H9 (cell line): ENCODE data around the gene NFASC. TPM values are rescaled to one million over a fixed set of nuclear protein-coding genes. Genes with fewer than 3 reads are reported as not detected.

Source experiments
- DNase-seq: peaks from one replicate; pipeline ENCODE4 v3.0.0-alpha.2; 2017
- H2AFZ ChIP-seq: one replicate; pipeline ENCODE4 v1.6.1; 2013; ENCODE audit warnings: mild to moderate bottlenecking, low read length, control low read depth, moderate library complexity
- H2AK5ac ChIP-seq: 2 replicates; pipeline ENCODE4 v1.6.1; 2013; ENCODE audit warnings: low read length, control low read depth, mixed read lengths; ENCODE audit not compliant: insufficient read length
- H2BK120ac ChIP-seq: one replicate; pipeline ENCODE4 v1.6.1; 2013; ENCODE audit warnings: low read depth, mild to moderate bottlenecking, low read length, control low read depth, inconsistent platforms; ENCODE audit not compliant: poor library complexity, severe bottlenecking
- H2BK12ac ChIP-seq: 2 replicates; pipeline ENCODE4 v1.6.1; 2013; ENCODE audit warnings: low read length, control low read depth, mixed read lengths, low read depth; ENCODE audit not compliant: insufficient read length
- H2BK15ac ChIP-seq: 2 replicates; pipeline ENCODE4 v1.6.1; 2013; ENCODE audit warnings: low read depth, low read length, control low read depth
- H2BK20ac ChIP-seq: one replicate; pipeline ENCODE4 v1.6.1; 2013; ENCODE audit warnings: low read depth, mild to moderate bottlenecking, low read length, control low read depth, inconsistent platforms; ENCODE audit not compliant: poor library complexity, severe bottlenecking
- H2BK5ac ChIP-seq: 2 replicates; pipeline ENCODE4 v1.6.1; 2013; ENCODE audit warnings: low read length, control low read depth, mixed read lengths; ENCODE audit not compliant: insufficient read length
- H3K14ac ChIP-seq: 2 replicates; pipeline ENCODE4 v1.6.1; 2013; ENCODE audit warnings: low read length, control low read depth; ENCODE audit not compliant: insufficient read depth
- H3K18ac ChIP-seq: 2 replicates; pipeline ENCODE4 v1.6.1; 2013; ENCODE audit warnings: low read depth, mild to moderate bottlenecking, mixed read lengths, low read length, control low read depth; ENCODE audit not compliant: insufficient read length
- H3K23ac ChIP-seq: 2 replicates; pipeline ENCODE4 v1.6.1; 2013; ENCODE audit warnings: low read length, control low read depth, mixed read lengths, low read depth; ENCODE audit not compliant: insufficient read length
- H3K23me2 ChIP-seq: 2 replicates; pipeline ENCODE4 v1.6.1; 2013; ENCODE audit warnings: low read depth, mild to moderate bottlenecking, mixed read lengths, low read length, control low read depth; ENCODE audit not compliant: insufficient read length, poor library complexity, severe bottlenecking
- H3K27ac ChIP-seq: 2 replicates; pipeline ENCODE4 v1.5.1; 2013; ENCODE audit warnings: low read length, control low read depth, mixed read lengths, low read depth; ENCODE audit not compliant: insufficient read length
- H3K27me3 ChIP-seq: 2 replicates; pipeline ENCODE4 v1.6.1; 2013; ENCODE audit warnings: low read length, control low read depth, inconsistent platforms; ENCODE audit not compliant: insufficient read depth
- H3K4ac ChIP-seq: 2 replicates; pipeline ENCODE4 v1.6.1; 2013; ENCODE audit warnings: low read depth, mild to moderate bottlenecking, control low read depth, inconsistent platforms, low read length, moderate library complexity
- H3K4me1 ChIP-seq: 2 replicates; pipeline ENCODE4 v1.6.1; 2013; ENCODE audit warnings: low read length, control low read depth, inconsistent platforms; ENCODE audit not compliant: insufficient read depth
- H3K4me2 ChIP-seq: 2 replicates; pipeline ENCODE4 v1.6.1; 2013; ENCODE audit warnings: low read length, control low read depth, mixed read lengths; ENCODE audit not compliant: insufficient read length, insufficient read depth
- H3K56ac ChIP-seq: 2 replicates; pipeline ENCODE4 v1.6.1; 2013; ENCODE audit warnings: low read depth, mild to moderate bottlenecking, mixed read lengths, low read length, control low read depth; ENCODE audit not compliant: insufficient read length
- H3K79me1 ChIP-seq: 2 replicates; pipeline ENCODE4 v1.6.1; 2013; ENCODE audit warnings: low read depth, mild to moderate bottlenecking, moderate library complexity, low read length, control low read depth, inconsistent platforms; ENCODE audit not compliant: insufficient read depth, poor library complexity, severe bottlenecking
- H3K79me2 ChIP-seq: 2 replicates; pipeline ENCODE4 v1.6.1; 2013; ENCODE audit warnings: low read length, control low read depth, inconsistent platforms; ENCODE audit not compliant: insufficient read depth
- H3K9ac ChIP-seq: 2 replicates; pipeline ENCODE4 v1.6.1; 2013; ENCODE audit warnings: low read length, control low read depth, mixed read lengths; ENCODE audit not compliant: insufficient read length; ENCODE audit errors: extremely low read depth
- H3K9me3 ChIP-seq: one replicate; pipeline ENCODE4 v1.6.1; 2013; ENCODE audit warnings: low read depth, low read length, inconsistent platforms; ENCODE audit not compliant: control insufficient read depth
- H3T11ph ChIP-seq: one replicate; pipeline ENCODE4 v1.6.1; 2013; ENCODE audit warnings: mild to moderate bottlenecking, low read length, control low read depth, inconsistent platforms
- H4K20me1 ChIP-seq: one replicate; pipeline ENCODE4 v1.6.1; 2013; ENCODE audit not compliant: control insufficient read depth, insufficient read length, insufficient read depth
- H4K5ac ChIP-seq: 2 replicates; pipeline ENCODE4 v1.6.1; 2013; ENCODE audit warnings: low read depth, mild to moderate bottlenecking, mixed read lengths, low read length, control low read depth; ENCODE audit not compliant: insufficient read length
- H4K8ac ChIP-seq: replicated peaks from 2 replicates; pipeline ENCODE4 v1.6.1; 2013; ENCODE audit warnings: low read length, control low read depth, mixed read lengths, low read depth; ENCODE audit not compliant: insufficient read length
- H4K91ac ChIP-seq: 2 replicates; pipeline ENCODE4 v1.6.1; 2013; ENCODE audit warnings: low read depth, mild to moderate bottlenecking, moderate library complexity, mixed read lengths, low read length, control low read depth; ENCODE audit not compliant: insufficient read length
- H3K27ac Mint-ChIP-seq, 3 experiments: 2 replicates in 2 of 3; 3 replicates in 1 of 3; pipeline ENCODE4 v1.8.0; 2020 to 2021; ENCODE audit warnings: mixed read lengths in 3 of 3, mild to moderate bottlenecking in 1 of 3, moderate library complexity in 1 of 3
- H3K27me3 Mint-ChIP-seq: 2 replicates; pipeline ENCODE4 v1.8.0; 2021; ENCODE audit warnings: low read depth, mild to moderate bottlenecking, moderate library complexity, mixed read lengths
- H3K36me3 Mint-ChIP-seq, 3 experiments: 2 replicates in 2 of 3; 3 replicates in 1 of 3; pipeline ENCODE4 v1.8.0; 2020 to 2021; ENCODE audit warnings: low read depth in 3 of 3, mixed read lengths in 3 of 3; ENCODE audit not compliant: insufficient read depth in 1 of 3
- H3K4me1 Mint-ChIP-seq, 2 experiments: 2 replicates each; pipeline ENCODE4 v1.8.0; 2020; ENCODE audit warnings: mixed read lengths in 2 of 2
- H3K4me3 Mint-ChIP-seq, 2 experiments: 2 replicates in 1 of 2; 3 replicates in 1 of 2; pipeline ENCODE4 v1.8.0; 2020 to 2021; ENCODE audit warnings: mild to moderate bottlenecking in 2 of 2, mixed read lengths in 2 of 2, moderate library complexity in 1 of 2
- H3K9me3 Mint-ChIP-seq, 2 experiments: 2 replicates in 1 of 2; 3 replicates in 1 of 2; pipeline ENCODE4 v1.8.0; 2020; ENCODE audit warnings: mild to moderate bottlenecking in 2 of 2, mixed read lengths in 2 of 2, moderate library complexity in 1 of 2
- WGBS: extraction: QIAGEN DNeasy Blood & Tissue Kit; methylation state at CpG from one replicate; pipeline ENCODE4 v1.1.7; 2013; ENCODE audit warnings: missing lambda C conversion rate, low lambda C conversion rate, mixed read lengths; ENCODE audit not compliant: insufficient read length; ENCODE audit errors: extremely low coverage; 5-methylcytosine and 5-hydroxymethylcytosine counted together
- total RNA-seq: library from RNA; stranded (reverse); gene quantifications from 2 replicates; pipeline ENCODE4 v1.2.1, GENCODE V29; 2021
- TF ChIP-seq, protein P1 (sequence below): fragments of 200-600 bp; sonication (generic); conservative IDR thresholded peaks from 3 replicates; pipeline ENCODE4 v1.8.0; 2021; ENCODE audit warnings: antibody characterized with exemption, mild to moderate bottlenecking

The NFASC gene
- total RNA-seq, 1 experiment from 2014 or later = 5.0 TPM

DNA sequence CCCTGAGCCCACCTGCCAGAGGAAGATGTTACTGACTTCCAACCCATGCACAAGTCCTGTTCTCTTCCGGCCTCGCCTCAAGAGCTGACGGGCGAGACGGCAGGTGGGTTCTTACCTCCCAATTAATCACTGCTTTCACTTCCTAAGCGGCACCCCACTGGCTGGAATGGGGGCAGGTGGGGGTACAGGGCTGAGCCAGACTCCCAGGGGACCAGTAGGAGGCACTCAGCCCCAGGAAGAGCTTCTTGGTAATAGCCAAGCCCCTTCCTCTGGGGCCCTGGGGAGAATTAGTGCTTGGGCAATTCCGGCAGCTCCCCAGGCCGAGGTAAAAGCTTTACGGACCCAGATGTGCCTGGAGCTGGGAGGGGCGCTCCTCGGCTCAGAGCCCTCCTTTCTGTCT is 182.0 kb downstream of the NFASC start:
- Histone ChIP-seq H3K56ac (no peak overlapping the region), H2BK15ac (no peak overlapping the region), H4K5ac (no peak overlapping the region), H2AK5ac (no peak overlapping the region), H3K4me1 (no peaks in the 10 kb centered on the region), H2AFZ (no peak overlapping the region), H3T11ph (no peak overlapping the region), H4K91ac (no peak overlapping the region), H2BK20ac (no peak overlapping the region), H3K9me3 (no peaks in the 10 kb centered on the region), H3K27ac (no peak overlapping the region), H3K79me1 (no peaks in the 10 kb centered on the region), H3K14ac (no peak overlapping the region), H4K8ac (no peak overlapping the region), H3K18ac (no peak overlapping the region), H4K20me1 (peaks cover under 1% of the 10 kb centered on the region), H2BK12ac (no peak overlapping the region), H2BK120ac (no peak overlapping the region), H3K4ac (no peak overlapping the region), H3K23ac (no peak overlapping the region), H3K79me2 (no peaks in the 10 kb centered on the region), H3K23me2 (no peaks in the 10 kb centered on the region), H3K4me2 (no peak overlapping the region), H3K27me3 (no peaks in the 10 kb centered on the region), H3K9ac (no peak overlapping the region), H2BK5ac (no peak overlapping the region)
- WGBS = no CpG with 5 or more reads among the region's 11 CpGs
- TF ChIP-seq, protein P1, sequence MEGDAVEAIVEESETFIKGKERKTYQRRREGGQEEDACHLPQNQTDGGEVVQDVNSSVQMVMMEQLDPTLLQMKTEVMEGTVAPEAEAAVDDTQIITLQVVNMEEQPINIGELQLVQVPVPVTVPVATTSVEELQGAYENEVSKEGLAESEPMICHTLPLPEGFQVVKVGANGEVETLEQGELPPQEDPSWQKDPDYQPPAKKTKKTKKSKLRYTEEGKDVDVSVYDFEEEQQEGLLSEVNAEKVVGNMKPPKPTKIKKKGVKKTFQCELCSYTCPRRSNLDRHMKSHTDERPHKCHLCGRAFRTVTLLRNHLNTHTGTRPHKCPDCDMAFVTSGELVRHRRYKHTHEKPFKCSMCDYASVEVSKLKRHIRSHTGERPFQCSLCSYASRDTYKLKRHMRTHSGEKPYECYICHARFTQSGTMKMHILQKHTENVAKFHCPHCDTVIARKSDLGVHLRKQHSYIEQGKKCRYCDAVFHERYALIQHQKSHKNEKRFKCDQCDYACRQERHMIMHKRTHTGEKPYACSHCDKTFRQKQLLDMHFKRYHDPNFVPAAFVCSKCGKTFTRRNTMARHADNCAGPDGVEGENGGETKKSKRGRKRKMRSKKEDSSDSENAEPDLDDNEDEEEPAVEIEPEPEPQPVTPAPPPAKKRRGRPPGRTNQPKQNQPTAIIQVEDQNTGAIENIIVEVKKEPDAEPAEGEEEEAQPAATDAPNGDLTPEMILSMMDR = no peak
- Mint-ChIP-seq H3K9me3 (no peaks in the 10 kb centered on the region), H3K27ac (no peak overlapping the region; a peak in 1 of 7 replicates), H3K36me3 (no peaks in the 10 kb centered on the region), H3K27me3 (peaks cover 10% of the 10 kb centered on the region), H3K4me1 (peaks cover 4 to 27% of the 10 kb centered on the region in 2 experiments), H3K4me3 (no peak overlapping the region)
- DNase-seq = no peak
